Chondrocyte (in vitro differentiated cells): ENCODE measurements around the gene NHLH1. TPM values are rescaled to one million over a fixed set of nuclear protein-coding genes. Genes with fewer than 3 reads are reported as not detected.

Experiments
- DNase-seq: peaks from one replicate; pipeline ENCODE4 v3.0.0; 2021; ENCODE audit warnings: mixed read lengths, low spot score
- H3K27ac Mint-ChIP-seq: one replicate; pipeline ENCODE4 v1.8.0; 2021; ENCODE audit warnings: mild to moderate bottlenecking, moderate library complexity, mixed read lengths; ENCODE audit not compliant: unreplicated experiment
- H3K27me3 Mint-ChIP-seq: 2 replicates; pipeline ENCODE4 v1.8.0; 2021; ENCODE audit warnings: low read depth, mixed read lengths
- H3K36me3 Mint-ChIP-seq: 2 replicates; pipeline ENCODE4 v1.8.0; 2021; ENCODE audit warnings: low read depth, mixed read lengths
- H3K4me1 Mint-ChIP-seq: 2 replicates; pipeline ENCODE4 v1.8.0; 2021; ENCODE audit warnings: low read depth, mild to moderate bottlenecking, mixed read lengths
- H3K4me3 Mint-ChIP-seq: one replicate; pipeline ENCODE4 v1.8.0; 2021; ENCODE audit warnings: mild to moderate bottlenecking, moderate library complexity, mixed read lengths; ENCODE audit not compliant: unreplicated experiment
- H3K9me3 Mint-ChIP-seq: 2 replicates; pipeline ENCODE4 v1.8.0; 2021; ENCODE audit warnings: low read depth, mixed read lengths
- total RNA-seq: library from RNA; stranded (reverse); gene quantifications from 3 replicates; pipeline ENCODE4 v1.2.1, GENCODE V29; 2021
- TF ChIP-seq, protein P1 (sequence below): fragments of 200-600 bp; sonication (generic); IDR thresholded peaks from 2 replicates; pipeline ENCODE4 v1.5.0; 2021; ENCODE audit warnings: antibody characterized with exemption, mild to moderate bottlenecking, moderate library complexity

NHLH1 gene
- total RNA-seq, 1 donor from 2014 or later, result 0.17 TPM

DNA sequence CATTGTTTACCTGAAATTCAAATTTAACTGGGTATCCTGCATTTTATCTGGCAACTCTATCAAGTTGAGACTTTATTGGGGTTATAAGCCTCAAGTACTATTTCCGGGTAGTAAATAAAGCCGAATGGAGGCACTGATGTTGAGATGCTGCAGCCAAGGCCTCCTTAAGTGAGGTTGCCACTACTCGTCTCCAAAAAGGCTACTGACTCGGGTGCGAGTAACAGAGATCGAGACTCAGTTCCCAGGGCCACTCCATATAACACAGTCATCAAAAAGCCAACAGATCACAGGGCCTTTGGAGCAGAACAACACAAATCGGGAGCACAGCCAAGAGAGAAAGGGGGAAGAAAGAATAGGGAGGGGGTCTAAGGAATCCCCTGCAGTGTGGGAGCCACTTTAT is 24.3 kb upstream of the NHLH1 start:
- Mint-ChIP-seq H3K27me3 (no peaks in the 10 kb centered on the region), H3K27ac (peak overlapping the region; percentile 100), H3K36me3 (peaks cover 23% of the 10 kb centered on the region), H3K4me1 (peaks cover 52% of the 10 kb centered on the region), H3K4me3 (peak overlapping the region; percentile 100), H3K9me3 (no peaks in the 10 kb centered on the region)
- TF ChIP-seq, protein P1, sequence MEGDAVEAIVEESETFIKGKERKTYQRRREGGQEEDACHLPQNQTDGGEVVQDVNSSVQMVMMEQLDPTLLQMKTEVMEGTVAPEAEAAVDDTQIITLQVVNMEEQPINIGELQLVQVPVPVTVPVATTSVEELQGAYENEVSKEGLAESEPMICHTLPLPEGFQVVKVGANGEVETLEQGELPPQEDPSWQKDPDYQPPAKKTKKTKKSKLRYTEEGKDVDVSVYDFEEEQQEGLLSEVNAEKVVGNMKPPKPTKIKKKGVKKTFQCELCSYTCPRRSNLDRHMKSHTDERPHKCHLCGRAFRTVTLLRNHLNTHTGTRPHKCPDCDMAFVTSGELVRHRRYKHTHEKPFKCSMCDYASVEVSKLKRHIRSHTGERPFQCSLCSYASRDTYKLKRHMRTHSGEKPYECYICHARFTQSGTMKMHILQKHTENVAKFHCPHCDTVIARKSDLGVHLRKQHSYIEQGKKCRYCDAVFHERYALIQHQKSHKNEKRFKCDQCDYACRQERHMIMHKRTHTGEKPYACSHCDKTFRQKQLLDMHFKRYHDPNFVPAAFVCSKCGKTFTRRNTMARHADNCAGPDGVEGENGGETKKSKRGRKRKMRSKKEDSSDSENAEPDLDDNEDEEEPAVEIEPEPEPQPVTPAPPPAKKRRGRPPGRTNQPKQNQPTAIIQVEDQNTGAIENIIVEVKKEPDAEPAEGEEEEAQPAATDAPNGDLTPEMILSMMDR, result no peak
- no peak for DNase-seq

DNA sequence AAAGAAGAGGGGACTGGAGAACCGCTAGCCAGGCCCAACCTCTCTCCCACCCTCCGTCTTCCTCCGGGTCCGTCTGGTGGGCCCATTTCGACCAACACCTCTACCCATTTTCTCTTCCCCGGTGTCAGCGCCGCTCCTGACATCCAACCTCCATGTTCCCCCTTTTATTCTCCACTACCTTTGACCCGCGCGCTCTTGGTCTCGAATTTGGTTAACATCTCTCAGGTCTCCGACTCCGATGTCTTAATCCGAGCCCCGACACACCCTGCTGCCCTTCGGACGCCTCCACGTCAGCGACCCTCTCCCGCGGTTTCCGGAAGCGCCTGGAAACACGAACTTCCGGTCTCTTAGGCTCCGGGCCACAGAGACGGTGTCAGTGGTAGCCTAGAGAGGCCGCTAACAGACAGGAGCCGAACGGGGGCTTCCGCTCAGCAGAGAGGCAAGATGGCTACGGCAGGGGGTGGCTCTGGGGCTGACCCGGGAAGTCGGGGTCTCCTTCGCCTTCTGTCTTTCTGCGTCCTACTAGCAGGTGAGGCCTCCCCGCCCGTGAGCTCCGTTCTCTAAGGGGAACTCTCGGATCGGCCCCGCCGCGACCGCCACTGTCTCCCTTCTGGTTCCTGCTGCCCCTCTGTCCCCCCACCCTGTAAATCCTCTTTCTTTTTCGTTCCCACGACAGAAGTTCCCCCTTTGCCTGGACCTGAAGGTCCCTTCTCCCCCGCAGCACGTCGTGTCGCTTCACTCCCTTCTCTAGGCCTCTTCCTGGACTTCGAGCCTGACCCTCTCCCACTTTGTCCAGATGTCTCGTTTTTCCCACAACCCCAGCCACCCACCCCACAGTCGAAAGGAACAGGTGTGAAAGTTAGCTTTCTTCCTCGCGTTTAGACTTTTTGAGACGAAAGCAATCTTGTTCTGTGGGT is 23.7 kb upstream of the NHLH1 start, which contains the start of the genes COPA and NCSTN:
TSS of gene COPA (minus strand) at position 298 of the 917 bp plus-strand sequence. CDS start at position 218, 80 bp downstream.
TSS of gene NCSTN (plus strand) at position 431 of the 917 bp plus-strand sequence. CDS start at position 445, 14 bp downstream.
- Mint-ChIP-seq H3K9me3 (no peaks in the 10 kb centered on the region), H3K4me1 (peaks cover 46% of the 10 kb centered on the region), H3K4me3 (peak within 1 kb of the TSS; percentile 100), H3K27me3 (no peaks in the 10 kb centered on the region), H3K27ac (peak within 1 kb of the TSS; percentile 100), H3K36me3 (peaks cover 19% of the 10 kb centered on the region)
- TF ChIP-seq, protein P1, result peak; percentile 17
- DNase-seq, result peak; percentile 95

DNA sequence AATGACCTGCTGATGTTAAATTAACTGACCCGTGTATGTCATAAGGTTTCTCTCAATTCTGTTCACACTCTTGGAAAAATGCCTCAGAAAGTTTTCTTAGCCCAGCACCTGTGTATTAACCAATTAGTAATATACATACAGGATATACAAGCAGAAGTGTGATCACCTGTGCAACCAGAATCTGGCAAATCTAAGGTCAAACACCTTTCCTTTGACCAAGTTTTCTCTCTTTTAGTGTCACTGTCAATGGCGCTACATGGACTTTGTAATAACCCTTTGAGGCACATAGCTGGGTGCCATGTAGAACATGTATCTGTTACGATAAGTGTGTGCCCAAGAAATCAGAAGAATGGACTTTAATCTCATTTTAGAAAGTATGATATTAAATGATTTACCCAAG is 22.6 kb upstream of the NHLH1 start:
- Mint-ChIP-seq H3K36me3 (peaks cover 11% of the 10 kb centered on the region), H3K27me3 (no peaks in the 10 kb centered on the region), H3K4me1 (peaks cover 37% of the 10 kb centered on the region), H3K4me3 (peak overlapping the region; percentile 100), H3K27ac (peak overlapping the region; percentile 100), H3K9me3 (no peaks in the 10 kb centered on the region)
- DNase-seq, result no peak
- TF ChIP-seq, protein P1, result no peak

DNA sequence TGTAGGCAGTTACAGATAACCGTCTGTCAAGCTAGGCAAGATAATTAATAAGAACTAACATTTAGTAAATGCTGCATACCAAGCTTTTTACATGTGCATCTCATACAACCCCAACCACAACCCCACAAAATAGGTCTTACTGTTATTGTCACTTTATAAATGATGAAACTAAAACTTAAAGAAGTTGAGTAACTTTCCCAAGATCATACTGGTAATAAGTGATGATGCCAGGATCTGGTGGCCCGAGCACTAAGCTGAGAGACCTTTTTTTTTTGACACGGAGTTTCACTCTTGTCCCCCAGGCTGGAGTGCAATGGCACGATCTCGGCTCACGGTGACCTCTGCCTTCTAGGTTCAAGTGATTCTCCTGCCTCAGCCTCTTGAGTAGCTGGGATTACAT is 21.9 kb upstream of the NHLH1 start:
- no peak overlapping the region for H3K27ac Mint-ChIP-seq

DNA sequence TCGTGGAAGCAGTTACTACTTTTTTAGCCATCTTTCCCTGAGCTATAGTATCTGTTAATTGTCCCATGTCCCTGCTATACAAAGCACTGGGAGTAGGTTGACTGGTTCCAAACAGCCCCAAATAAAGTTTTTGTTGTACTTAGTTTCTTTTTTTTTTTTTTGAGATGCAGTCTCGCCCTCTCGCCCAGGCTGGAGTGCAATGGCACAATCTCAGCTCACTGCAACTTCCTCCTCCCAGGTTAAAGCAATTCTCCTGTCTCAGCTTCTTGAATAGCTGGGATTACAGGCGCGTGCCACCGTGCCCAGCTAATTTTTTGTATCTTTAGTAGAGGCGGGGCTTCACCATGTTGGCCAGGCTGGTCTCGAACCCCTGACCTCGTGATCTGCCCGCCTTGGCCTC is 20.4 kb upstream of the NHLH1 start:
- no peak overlapping the region for H3K4me3 Mint-ChIP-seq
- no peaks in the 10 kb centered on the region for H3K27me3 Mint-ChIP-seq
- TF ChIP-seq, protein P1, result no peak
- H3K4me1 Mint-ChIP-seq, result peaks cover 16% of the 10 kb centered on the region
- no peak for DNase-seq
- peaks cover 19% of the 10 kb centered on the region for H3K36me3 Mint-ChIP-seq
- no peak overlapping the region for H3K27ac Mint-ChIP-seq
- no peaks in the 10 kb centered on the region for H3K9me3 Mint-ChIP-seq

More for the DNA sequence above, 21.9 kb upstream of the NHLH1 start:
- Mint-ChIP-seq H3K27me3 (no peaks in the 10 kb centered on the region), H3K36me3 (peaks cover 13% of the 10 kb centered on the region), H3K4me1 (peaks cover 32% of the 10 kb centered on the region), H3K4me3 (peak overlapping the region; percentile 13), H3K9me3 (no peaks in the 10 kb centered on the region)
- DNase-seq, result peak; percentile 21
- TF ChIP-seq, protein P1, result no peak
